Thyroid gland (tissue), 4 donors: ENCODE measurements around the gene LRRC7. TPM values are rescaled to one million over a fixed set of nuclear protein-coding genes. Genes with fewer than 3 reads are reported as not detected.

Source experiments
- DNase-seq, 2 donors: peaks; one replicate each; pipeline ENCODE4 v3.0.0-alpha.2; 2019
- H3K27ac ChIP-seq, 3 donors: fragments of 200-600 bp; sonication (generic); 1 replicate in 2 of 3; 2 replicates in 1 of 3; pipeline ENCODE4 v1.5.1; 2016 to 2019; ENCODE audit warnings: mild to moderate bottlenecking in 1 of 3, moderate library complexity in 1 of 3
- H3K27me3 ChIP-seq: fragments of 200-600 bp; sonication (generic); one replicate; pipeline ENCODE4 v1.5.1; 2019
- H3K36me3 ChIP-seq, 2 donors: fragments of 200-600 bp; sonication (generic); one replicate each; pipeline ENCODE4 v1.5.1; 2016 to 2019
- H3K4me1 ChIP-seq, 2 donors: fragments of 200-600 bp; sonication (generic); one replicate each; pipeline ENCODE4 v1.5.1; 2017 to 2019
- H3K4me3 ChIP-seq, 3 donors: fragments of 200-600 bp; sonication (generic); replicated peaks in 1 of 3; 1 replicate in 2 of 3; 2 replicates in 1 of 3; pipeline ENCODE4 v1.5.1; 2016; ENCODE audit warnings: mild to moderate bottlenecking in 1 of 3
- H3K9me3 ChIP-seq: fragments of 200-600 bp; sonication (generic); one replicate; pipeline ENCODE4 v1.5.1; 2017
- CTCF ChIP-seq, 6 experiments: fragments of 200-600 bp in 3 of 6; fragments of 450-650 bp in 3 of 6; sonication (generic) in 3 of 6; IDR thresholded peaks; one replicate each; pipeline ENCODE4 v1.5.1; 2016 to 2019; ENCODE audit warnings: antibody characterized with exemption in 6 of 6, mild to moderate bottlenecking in 2 of 6, inconsistent platforms in 1 of 6, moderate library complexity in 1 of 6
- POLR2A ChIP-seq, 2 donors: fragments of 450-650 bp; IDR thresholded peaks; one replicate each; pipeline ENCODE4 v1.6.1; 2017; ENCODE audit warnings: antibody characterized with exemption in 2 of 2, mild to moderate bottlenecking in 2 of 2, moderate library complexity in 1 of 2
- WGBS, 2 donors: methylation state at CpG; one replicate each; pipeline ENCODE4 v1.1.5; 2017; 5-methylcytosine and 5-hydroxymethylcytosine counted together
- intact Hi-C: fragments of 100-400 bp; cut with DNase I; formaldehyde crosslinking; loops from one replicate; pipeline ENCODE4 v1.15.1; 2023
- total RNA-seq, 4 donors: library from RNA; depleted of rRNA; stranded (reverse); fragments of >200 nt; gene quantifications; one replicate each; pipeline ENCODE4 v1.2.3, GENCODE V29; 2016

Gene LRRC7
- total RNA-seq, 4 donors from 2014 or later: 7.9 to 31.7 (median 18.7) TPM

- intact Hi-C loops: no loop called here
- no peak for DNase-seq
- no peak for TF ChIP-seq POLR2A (IDR thresholded peaks at IDR 0.05)
- no peaks in the 10 kb centered on the region for H3K9me3 ChIP-seq
- H3K4me1 ChIP-seq: no peaks in the 10 kb centered on the region
- H3K36me3 ChIP-seq: no peaks in the 10 kb centered on the region
- no peak overlapping the region for H3K4me3 ChIP-seq
- WGBS, 2 donors: 52 to 54% methylated on average over 4 of the region's 4 CpGs
- H3K27ac ChIP-seq: no peak overlapping the region
- no peaks in the 10 kb centered on the region for H3K27me3 ChIP-seq
Measured at GRCh38 chr1:69738458-69739250, 170.9 kb downstream of the LRRC7 start.

GRCh38 chr1:69739251-69739605 lies 171.5 kb downstream of the LRRC7 start:
- no peaks in the 10 kb centered on the region for H3K9me3 ChIP-seq
- no peaks in the 10 kb centered on the region for H3K4me1 ChIP-seq
- no peaks in the 10 kb centered on the region for H3K27me3 ChIP-seq
- no peak overlapping the region for H3K4me3 ChIP-seq
- intact Hi-C loops: no loop called here
- 87 to 93% methylated on average over 1 of the region's 1 CpG for WGBS, 2 donors
- no peak for DNase-seq
- TF ChIP-seq CTCF (IDR thresholded peaks at IDR 0.05) (no peak), POLR2A (IDR thresholded peaks at IDR 0.05) (no peak)
- H3K27ac ChIP-seq: no peak overlapping the region
- H3K36me3 ChIP-seq: no peaks in the 10 kb centered on the region

- DNase-seq: no peak
- 75 to 85% methylated on average over 3 of the region's 3 CpGs for WGBS, 2 donors
- no peaks in the 10 kb centered on the region for H3K27me3 ChIP-seq
- H3K36me3 ChIP-seq: no peaks in the 10 kb centered on the region
- TF ChIP-seq POLR2A (IDR thresholded peaks at IDR 0.05): no peak
- no peak for TF ChIP-seq CTCF (IDR thresholded peaks at IDR 0.05)
- H3K9me3 ChIP-seq: no peaks in the 10 kb centered on the region
- H3K4me3 ChIP-seq: no peak overlapping the region
- no peak overlapping the region for H3K27ac ChIP-seq
- intact Hi-C loops: no loop called here
- H3K4me1 ChIP-seq: no peaks in the 10 kb centered on the region
Measured at GRCh38 chr1:69743146-69743545, 175.4 kb downstream of the LRRC7 start.

GRCh38 chr1:69744381-69744780 lies 176.7 kb downstream of the LRRC7 start:
- H3K36me3 ChIP-seq: no peaks in the 10 kb centered on the region
- H3K27ac ChIP-seq: no peak overlapping the region
- no peaks in the 10 kb centered on the region for H3K4me1 ChIP-seq
- intact Hi-C loops: no loop called here
- DNase-seq: no peak
- no peaks in the 10 kb centered on the region for H3K27me3 ChIP-seq
- 90 to 97% methylated on average over 2 of the region's 2 CpGs for WGBS, 2 donors
- H3K4me3 ChIP-seq: no peak overlapping the region
- TF ChIP-seq POLR2A (IDR thresholded peaks at IDR 0.05): no peak
- TF ChIP-seq CTCF (IDR thresholded peaks at IDR 0.05): no peak
- no peaks in the 10 kb centered on the region for H3K9me3 ChIP-seq

GRCh38 chr1:69747207-69747606 lies 179.5 kb downstream of the LRRC7 start:
- no peaks in the 10 kb centered on the region for H3K36me3 ChIP-seq
- no peak overlapping the region for H3K27ac ChIP-seq
- TF ChIP-seq POLR2A (IDR thresholded peaks at IDR 0.05) (no peak), CTCF (IDR thresholded peaks at IDR 0.05) (no peak)
- intact Hi-C loops: no loop called here
- H3K4me3 ChIP-seq: no peak overlapping the region
- whole genome bisulfite sequencing, 2 donors: 92 to 95% methylated on average over 2 of the region's 2 CpGs
- H3K9me3 ChIP-seq: no peaks in the 10 kb centered on the region
- H3K27me3 ChIP-seq: no peaks in the 10 kb centered on the region
- no peaks in the 10 kb centered on the region for H3K4me1 ChIP-seq
- no peak for DNase-seq
